HG03159 (cell line): ENCODE results near the gene MLXIPL.
"Not testable (repeated sequence)": the region's sequence is repeated elsewhere in the genome, so short reads cannot be mapped to it uniquely, and the experiment has no call there.

Experiments
- ATAC-seq: cut with Tn5 transposase; IDR thresholded peaks from one replicate; pipeline ENCODE4 v1.9.1; 2021; ENCODE audit warnings: mild to moderate bottlenecking, moderate library complexity; ENCODE audit not compliant: unreplicated experiment

MLXIPL gene

DNA sequence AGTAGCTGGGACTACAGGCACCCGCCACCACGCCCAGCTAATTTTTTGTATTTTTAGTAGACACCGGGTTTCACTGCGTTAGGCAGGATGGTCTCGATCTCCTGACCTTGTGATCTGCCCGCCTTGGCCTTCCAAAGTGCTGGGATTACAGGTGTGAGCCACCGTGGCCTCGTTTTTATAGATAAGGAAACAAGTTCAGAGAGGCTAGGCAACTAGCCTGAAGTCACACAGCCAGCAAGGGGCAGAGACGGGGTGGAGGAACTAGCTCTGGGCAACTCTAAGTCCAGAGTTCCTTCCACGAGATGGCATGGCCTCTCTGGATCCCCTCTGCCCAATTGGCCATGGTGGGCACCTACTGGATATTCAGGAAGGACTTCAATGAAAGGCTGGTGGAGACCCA lies 9.4 kb downstream of the MLXIPL start:
- ATAC-seq, result not testable (repeated sequence)

DNA sequence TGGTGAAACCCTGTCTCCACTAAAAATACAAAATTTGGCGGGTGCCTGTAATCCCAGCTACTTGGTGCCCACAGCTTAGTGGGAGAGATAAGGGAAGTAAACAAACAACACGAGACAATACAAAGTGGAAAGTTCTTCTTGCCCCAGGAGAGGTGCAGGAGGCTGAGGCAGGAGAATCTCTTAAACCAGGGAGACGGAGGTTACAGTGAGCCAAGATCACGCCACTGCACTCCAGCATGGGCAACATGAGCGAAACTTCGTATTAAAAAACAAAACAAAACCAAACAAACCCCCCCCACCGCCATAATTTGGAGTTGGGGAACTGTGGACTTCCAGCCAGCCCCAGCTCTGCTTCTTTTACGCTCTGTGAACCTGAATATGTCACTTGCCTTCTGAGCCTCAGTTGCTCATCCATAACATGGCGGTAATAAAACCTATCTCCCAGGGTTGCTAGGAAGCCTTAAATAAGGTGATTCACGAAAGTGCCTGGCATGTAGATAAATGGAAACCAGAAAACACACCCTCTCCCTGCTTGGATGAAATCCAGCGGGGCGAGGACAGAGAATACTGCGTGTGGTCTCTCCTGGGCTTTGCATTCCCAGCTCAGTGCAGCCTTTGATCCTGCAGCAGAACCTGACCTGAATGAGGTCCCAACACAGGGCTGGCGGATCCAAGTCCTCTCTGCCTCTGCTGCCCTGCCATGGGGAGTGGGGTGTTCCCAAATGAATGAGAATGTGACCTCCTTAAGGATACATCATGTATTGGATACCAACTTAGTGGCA lies 10.2 kb downstream of the MLXIPL start:
- ATAC-seq, result no peak

DNA sequence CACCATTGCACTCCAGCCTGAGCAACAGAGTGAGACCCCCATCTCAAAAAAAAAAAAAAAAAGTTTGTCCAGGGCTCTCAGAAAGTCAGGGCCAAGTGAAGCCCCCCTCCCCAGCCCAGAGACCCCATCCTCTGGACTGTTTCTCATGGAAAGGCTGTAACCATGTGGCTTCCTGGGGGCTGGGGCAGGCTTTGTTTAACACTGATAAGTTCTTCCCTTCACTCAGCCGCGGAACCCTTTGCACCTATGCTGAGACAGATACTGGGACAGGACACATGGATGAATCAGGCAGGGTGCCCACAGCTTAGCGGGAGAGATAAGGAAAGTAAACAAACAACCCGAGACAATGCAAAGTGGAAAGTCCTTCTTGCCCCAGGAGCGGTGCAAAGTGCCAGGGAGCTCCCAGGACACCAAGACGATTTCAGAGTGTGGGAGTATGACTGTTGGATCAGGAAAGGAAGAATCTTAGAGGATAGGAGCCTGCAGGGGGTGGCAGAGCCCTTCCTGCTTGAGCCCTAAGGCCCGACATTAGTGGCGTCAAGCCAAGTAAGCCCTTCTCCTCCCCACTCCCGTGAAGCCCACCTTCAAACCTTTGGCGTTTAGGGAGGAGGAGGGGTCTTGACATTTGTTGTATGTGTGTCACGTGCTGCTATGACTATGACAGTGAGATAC lies 11.6 kb downstream of the MLXIPL start:
- no peak for ATAC-seq

DNA sequence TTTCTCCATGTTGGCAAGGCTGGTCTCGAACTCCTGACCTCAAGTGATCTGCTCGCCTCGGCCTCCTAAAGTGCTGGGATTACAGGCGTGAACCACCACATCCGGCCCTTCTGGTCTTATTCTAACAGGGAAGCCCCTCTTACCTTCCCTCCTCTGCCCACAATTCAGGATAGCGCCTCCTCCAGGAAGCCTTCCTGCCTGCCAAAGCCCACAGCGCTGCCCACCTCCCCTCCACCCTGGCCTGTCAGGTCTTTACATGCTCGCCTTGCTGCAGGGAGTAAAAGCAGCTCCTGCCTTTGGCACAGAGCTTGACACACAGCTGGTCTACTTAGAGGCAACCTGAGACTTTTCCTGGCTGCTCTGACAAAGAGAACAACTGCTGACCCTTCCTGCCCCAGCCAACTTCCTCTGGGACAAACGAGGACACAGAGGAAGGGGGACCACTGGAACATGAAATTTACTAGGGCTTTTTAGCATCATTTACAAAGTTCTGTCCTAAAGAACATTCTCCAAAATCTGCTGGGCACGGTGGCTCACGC lies 13.2 kb downstream of the MLXIPL start:
- ATAC-seq, result no peak

DNA sequence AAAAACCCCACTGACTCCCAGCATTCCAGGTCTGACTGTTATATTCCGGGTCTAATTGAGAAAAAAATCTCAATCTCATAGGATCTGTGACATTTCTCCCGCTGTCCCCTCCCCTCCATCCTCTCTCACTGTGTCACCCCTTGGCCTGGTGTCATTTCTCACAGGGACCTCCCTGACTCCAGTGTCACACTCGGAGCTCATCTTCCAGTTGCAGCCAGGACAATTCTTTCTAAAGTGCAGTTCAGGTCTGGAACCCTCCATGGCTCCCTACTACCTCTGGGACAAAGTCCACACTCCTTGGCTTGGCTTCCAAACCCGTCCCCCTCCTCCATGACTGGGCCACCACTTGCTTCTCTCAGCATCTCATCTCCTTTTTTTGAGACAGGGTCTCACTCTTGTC lies 14.2 kb downstream of the MLXIPL start:
- ATAC-seq, result no peak

DNA sequence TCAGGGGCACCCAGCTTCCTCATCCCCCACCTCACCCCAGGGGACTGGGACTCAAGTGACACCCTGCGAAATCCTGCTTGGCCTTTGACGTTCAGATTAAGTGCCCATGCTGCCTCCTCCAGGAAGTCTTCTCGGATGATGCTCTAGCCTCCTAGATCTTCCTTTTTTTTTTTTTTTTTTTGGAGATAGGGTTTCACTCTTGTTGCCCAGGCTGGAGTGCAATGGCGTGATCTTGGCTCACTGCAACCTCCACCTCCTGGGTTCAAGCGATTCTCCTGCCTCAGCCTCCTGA lies 16.7 kb downstream of the MLXIPL start:
- not testable (repeated sequence) for ATAC-seq

DNA sequence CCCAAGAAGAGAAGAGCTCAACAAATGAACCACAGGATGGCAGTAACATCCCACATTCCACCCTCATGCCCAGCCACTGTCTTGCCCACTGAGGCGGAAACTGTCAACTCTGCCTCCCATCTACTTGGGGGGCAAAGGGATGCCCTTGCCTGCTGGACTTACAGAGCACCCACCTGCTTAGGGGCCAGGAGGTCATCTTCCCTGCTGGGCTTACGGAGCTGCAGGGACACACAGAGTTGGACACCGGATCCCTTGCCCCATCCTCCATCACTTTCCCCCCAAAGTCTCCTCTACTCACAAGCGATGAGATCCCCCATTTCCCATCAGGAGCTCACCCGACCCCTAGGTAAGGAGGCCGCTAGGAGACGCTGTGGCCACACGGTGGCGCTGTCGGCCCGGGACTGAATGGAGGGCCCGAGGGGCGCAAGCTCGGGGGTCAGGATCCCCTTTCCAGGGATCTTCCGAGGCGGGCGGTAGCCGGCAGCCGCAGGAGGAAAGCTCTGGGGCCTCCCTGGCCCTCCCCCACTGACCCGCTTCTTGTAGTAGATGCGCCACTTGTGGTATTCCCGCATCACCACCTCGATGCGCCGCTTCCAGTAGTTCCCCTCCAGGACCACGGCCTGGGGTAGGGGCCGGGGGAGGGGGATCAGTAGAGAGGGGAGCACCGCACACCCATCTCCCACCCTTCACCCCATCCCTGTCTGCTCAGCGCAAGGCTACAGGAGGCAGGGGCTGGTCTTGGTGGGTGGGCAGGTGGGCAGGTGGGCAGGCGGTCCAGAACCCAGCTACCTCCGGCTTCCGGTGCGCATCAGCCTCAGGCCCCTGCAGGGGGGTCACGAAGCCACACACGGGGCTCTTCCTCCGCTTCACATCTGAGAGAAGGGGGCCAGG lies 17.3 kb downstream of the MLXIPL start:
- no peak for ATAC-seq

DNA sequence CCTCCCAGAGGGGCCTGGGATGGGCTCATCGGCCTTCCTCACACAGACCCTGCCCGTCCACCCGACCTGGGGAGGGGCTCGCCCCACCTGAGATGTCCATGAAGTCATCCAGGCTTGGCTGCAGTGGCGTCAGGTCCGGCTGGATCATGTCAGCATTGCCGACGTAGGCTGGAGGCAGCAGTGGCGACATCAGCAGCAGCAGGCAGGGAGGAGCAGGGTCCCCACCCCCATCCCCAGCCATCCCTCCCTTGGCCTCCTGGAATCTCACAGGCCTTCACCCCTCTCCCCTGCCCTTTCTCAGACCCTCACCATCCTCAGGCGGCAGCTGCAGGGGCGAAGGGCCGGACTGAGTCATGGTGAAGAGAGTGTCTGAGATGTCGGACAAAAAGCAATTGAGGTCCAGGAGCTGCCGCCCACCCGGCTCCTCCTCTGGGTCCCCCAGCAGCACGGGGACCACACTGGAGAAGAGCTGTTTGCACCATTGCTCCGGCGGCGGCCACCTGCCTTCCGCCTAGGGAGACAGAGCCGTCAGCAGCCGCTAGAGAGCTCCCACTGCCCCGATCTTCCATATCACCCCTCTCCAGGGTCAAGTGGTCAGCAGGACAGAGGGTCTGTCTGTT lies 18.6 kb downstream of the MLXIPL start:
- no peak for ATAC-seq

DNA sequence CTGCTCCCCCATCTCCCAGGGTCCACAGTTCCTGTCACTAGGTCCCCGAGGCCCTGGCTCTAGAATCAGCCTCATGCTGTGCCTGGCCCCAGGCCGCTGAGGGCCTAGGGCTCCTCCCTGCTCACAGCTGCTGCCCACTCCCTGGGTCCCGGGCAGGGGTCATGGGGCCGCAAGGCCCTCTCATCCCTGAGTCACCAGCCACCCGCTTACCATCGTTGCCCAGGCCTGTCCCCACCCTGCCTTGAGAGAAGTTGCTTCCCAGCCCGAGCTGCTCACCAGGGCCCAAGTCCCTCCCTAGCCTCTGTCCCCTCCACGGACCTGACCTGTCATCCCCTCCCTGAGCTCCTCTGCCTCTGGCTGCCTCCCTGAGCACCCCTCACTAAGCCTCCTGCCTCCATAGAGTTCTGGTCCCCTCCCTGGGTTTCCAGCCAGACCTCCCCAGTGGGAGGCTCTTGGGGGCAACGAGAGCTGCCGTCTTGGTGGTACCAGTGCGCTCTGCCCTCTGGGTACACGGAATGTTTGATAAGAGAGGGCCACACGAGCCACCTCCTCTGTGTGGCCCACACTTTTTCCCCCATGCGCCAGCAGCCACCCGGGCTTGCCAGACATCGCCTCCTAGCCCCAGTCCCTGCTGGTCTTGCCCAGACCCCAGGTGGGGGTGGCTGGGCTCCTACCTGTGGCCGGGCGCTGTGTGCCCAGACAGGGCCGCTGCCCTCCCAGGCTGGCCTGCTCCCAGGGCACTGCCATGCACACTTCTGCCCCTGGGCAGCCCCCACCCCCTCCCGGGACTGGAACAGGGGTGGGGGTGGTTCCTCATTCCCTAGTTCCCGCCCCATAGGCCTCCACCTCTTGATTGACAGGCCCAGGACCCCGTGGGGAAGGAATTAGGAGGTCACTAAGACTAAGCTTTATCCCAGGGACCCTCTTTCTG lies 21.3 kb downstream of the MLXIPL start:
- no peak for ATAC-seq

DNA sequence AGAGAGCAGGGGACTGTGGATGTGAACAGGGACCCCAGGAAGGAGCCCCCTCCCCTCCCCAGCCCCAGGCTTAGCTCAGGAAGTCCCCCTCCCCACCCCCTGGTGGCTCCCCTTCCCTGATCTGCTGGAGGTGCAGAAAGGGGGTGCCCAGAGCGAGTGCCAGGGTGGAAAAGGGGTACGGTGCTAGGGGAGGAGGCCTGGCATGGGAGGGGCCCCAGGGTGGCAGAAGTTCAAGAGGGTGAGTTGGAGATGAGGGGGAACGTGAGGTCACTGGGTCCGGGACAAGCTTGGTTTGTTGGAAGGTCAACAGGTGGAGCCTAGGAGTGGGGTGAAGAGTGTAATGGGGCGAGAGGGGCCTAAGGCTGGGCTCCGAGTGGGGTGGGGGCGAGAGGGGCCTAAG lies 24.4 kb downstream of the MLXIPL start:
- ATAC-seq, result no peak

DNA sequence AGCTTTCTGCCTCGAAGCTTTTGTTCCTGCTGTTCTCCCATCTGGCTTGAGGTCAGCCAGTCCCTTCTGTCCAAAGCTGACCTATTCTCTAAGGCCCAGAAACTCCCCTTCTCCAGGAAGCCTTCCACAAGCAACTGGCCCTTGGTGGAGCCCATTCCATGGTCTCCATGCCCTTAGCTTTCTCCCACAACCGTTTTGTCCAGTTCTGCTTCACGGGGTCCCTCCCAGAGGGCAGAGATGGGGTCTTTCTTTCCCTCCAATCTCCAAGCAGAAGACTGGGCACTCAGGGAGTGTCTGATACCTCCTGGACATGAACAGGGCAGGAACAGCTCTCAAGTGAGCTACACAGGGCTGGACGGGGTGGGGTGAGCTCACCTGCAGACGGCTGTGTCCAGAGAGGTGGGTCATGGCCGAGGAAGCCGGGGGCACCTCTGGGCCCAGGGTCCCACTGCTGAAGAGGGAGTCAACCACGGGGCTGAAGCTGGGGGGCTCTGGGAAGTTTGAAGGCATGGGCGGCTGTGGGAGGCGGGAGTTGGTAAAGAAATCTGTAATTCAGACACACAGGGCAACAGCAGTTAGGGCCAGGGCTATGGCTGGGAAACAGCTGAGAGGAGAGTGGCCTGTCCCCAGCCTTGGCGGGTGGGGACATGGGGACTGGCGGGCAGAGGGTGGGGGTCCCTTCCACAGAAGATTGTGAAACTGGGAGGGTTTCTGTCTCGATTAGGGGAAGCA lies 25.0 kb downstream of the MLXIPL start:
- ATAC-seq, result no peak

DNA sequence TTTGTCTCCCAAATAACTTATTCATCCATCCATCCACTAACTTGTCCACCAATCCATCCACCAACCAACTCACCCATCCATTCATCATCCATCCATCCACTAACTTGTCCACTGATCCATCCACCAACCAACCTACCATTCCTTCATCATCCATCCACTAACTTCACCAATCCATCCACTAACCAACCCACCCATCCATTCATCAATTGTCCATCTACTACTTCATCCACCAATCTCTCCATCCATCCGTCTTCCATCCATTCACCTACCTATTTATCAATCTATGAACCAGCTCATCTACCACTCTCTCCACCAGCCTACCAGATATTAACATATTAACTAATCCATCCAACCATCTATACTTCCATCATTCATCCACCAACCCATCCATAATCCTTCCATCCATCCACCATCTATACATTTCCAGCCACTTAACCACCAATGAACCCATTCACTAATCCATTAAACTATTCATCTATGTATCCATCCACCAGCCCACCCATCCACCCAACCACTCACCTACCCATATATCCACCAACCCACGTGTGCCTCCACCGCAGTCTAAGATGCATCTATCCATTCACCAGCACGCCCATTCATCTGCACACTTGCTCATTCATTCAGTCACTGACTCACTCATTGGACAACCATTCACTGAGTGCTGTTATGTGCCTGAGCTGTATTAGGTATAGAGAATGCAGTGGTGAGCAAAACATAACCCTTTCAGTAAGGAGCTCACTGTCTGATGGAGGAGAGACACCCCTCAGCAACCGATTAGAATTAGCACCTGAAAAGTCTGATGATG lies 26.1 kb downstream of the MLXIPL start:
- ATAC-seq, result no peak

DNA sequence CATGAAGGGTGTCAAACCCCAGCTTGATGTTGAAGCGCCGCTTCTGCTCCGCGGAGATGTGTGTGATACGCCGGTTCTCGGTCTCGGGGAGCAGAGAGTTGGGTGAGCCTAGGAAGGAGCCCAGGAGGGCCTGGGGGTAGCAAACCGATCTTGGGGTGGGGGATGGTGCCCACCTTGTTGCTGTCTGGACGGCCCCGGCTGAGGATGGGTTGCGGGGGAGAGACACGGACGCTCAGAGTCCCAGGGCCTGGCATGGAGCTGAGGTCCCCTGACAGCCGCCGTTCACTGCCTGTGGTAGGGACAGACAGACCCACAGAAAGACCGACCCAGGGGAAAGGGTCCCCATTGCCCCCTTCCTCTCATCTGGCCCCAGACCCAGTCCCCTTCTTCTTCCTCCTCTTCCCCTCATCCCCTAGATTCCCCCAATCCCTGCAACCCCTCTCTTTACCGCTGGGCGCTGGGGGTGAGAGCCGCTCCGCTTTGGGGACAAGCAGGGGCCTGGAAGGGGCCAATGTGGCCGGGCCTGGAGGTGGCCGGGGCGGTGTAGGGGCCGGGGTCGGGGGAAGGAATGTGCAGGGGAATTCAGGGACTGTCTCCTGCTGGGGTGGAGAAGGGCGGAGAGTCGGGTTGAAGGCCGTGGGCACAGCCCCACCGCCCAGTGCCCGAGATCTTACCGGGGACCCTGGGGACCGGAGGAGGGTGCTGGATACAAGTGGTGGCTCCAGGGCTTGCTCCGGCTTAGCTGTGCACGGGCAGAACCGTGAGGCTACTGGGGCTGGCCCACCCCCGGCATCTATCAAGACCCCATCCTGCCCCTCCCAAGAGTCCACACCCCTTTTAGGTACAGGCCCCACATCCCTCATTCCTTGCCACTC lies 27.9 kb downstream of the MLXIPL start:
- no peak for ATAC-seq

DNA sequence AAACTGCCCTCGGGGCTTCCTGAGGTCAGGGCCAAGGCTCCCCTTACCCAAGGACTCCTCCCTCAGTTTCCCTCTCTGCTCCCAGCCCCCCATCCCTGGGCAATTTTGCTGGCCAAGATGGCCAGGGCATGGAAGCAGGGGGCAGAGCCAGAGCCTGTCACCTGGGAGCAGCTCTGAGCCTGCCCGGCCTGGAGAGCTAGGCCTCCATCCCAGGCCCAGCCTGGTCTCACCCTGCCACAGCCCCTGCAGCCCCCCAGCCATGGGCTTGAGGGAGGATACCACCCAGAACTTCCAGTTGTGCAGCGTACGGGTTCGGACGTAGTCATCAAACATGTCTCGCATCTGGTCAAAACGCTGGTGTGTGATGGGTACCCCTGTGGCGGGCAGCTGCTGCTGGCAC lies 29.0 kb downstream of the MLXIPL start:
- no peak for ATAC-seq

DNA sequence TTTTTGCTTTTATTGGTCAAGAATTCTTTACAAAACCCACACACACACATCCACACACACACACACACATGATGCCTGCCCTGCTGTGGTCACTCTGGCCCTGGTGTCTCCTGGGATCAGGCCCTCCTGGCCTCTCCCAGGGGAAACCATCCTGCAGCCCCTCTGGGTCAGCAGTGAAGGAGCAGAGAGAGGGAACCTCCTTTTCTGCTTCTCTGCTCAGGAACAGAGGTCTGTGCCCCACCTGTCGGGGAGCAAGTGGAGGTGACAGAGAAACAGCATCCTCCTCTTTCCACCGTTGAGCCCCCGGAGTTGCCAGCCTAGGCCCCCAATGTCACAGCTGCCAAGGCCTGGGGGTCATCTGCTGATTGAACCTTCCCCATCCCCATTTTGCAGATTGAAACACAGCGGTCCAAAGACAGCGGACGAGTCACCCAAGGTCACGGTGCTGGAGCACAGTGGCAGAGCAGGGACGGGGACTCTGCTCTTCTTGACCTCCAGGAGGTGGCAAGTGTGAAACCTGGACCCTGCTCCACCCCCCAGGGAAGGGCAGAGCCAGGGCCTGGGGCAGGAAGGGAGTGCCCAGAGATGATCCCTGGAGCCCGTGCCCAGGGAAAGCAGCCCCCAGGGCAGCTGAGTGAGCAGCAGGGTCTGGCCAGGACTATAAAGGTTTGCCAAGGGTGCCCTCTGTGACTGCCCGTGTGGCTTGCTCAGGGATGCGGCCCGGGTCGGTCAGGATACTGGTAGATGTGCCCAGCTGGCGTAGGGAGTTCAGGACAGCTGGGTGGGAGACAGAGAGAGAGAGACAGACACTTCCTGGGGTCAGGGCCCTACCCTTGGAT lies 30.9 kb downstream of the MLXIPL start:
- no peak for ATAC-seq

DNA sequence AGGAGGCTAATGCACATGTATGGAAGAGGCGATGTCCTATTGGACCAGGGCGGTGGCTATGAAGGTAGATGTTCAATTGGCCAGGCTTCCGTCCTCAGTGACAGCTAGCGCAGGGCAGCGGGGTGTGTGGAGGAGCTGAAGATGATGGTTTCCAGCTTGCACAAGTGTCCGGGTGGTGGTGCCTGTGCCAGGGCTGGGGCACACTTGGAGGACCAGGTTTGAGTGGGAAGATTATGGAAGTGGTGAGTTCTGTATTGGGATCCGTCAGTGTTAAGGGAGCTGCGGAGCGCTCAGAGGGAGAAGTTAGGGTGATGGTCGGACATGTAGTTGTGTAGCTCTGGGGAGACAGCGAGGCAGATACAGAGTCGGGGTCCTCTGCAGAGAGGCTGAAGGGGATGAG lies 37.4 kb downstream of the MLXIPL start:
- no peak for ATAC-seq

DNA sequence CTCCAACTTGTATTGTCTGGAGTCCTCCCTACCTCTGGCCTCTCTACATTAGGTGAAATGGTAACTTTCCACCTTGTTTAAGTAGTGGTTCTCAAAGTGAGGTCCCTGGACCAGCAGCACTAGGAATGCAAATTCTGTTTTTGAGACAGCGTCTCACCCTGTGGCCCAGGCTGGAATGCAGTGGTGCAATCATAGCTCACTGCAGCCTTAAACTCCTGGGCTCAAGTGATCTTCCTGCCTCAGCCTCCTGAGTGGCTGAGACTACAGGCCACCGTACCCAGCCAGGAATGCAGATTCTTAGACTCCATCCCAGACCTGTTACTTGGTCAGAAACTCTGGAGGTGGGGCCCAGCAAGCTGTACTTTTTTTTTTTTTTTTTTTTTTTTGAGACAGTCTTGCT lies 39.1 kb downstream of the MLXIPL start:
- no peak for ATAC-seq
